Thyroid gland (tissue), 4 donors: Measurements from ENCODE around the gene EVPLL.
"Not testable (repeated sequence)": the region's sequence is repeated elsewhere in the genome, so short reads cannot be mapped to it uniquely, and the experiment has no call there.

Source experiments
- POLR2A ChIP-seq, 2 donors: fragments of 450-650 bp; IDR thresholded peaks; one replicate each; pipeline ENCODE4 v1.6.1; 2017; ENCODE audit warnings: antibody characterized with exemption in 2 of 2, mild to moderate bottlenecking in 2 of 2, moderate library complexity in 1 of 2
- TF ChIP-seq, protein P1 (sequence below), 6 experiments: fragments of 200-600 bp in 3 of 6; fragments of 450-650 bp in 3 of 6; sonication (generic) in 3 of 6; IDR thresholded peaks; one replicate each; pipeline ENCODE4 v1.5.1; 2016 to 2019; ENCODE audit warnings: antibody characterized with exemption in 6 of 6, mild to moderate bottlenecking in 2 of 6, inconsistent platforms in 1 of 6, moderate library complexity in 1 of 6

DNA sequence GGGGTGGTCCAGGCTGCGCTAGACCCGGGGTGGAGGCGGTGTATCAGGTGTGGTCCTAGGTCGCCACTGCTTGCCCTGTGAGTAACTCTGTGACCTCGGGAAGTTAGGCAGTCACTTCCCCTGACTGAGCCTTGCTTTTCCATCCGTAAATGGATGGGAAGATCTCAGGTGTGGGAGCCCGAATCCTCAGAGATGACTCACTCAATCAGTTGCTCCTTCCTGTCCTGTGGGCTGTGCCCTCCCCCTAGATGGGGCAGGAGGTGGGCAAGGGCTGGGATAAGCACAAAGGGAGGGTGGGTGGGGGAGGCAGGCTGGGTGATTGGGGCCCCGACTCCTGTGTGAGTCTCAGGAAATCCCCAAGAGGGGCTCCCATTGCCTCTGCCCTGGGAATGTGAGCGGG, 54.6 kb downstream of the EVPLL start:
- TF ChIP-seq, protein P1, sequence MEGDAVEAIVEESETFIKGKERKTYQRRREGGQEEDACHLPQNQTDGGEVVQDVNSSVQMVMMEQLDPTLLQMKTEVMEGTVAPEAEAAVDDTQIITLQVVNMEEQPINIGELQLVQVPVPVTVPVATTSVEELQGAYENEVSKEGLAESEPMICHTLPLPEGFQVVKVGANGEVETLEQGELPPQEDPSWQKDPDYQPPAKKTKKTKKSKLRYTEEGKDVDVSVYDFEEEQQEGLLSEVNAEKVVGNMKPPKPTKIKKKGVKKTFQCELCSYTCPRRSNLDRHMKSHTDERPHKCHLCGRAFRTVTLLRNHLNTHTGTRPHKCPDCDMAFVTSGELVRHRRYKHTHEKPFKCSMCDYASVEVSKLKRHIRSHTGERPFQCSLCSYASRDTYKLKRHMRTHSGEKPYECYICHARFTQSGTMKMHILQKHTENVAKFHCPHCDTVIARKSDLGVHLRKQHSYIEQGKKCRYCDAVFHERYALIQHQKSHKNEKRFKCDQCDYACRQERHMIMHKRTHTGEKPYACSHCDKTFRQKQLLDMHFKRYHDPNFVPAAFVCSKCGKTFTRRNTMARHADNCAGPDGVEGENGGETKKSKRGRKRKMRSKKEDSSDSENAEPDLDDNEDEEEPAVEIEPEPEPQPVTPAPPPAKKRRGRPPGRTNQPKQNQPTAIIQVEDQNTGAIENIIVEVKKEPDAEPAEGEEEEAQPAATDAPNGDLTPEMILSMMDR (IDR thresholded peaks at IDR 0.05) = not testable (repeated sequence)
- TF ChIP-seq POLR2A (IDR thresholded peaks at IDR 0.05) = not testable (repeated sequence)
